Measurements from ENCODE around the gene TRIP13. TPM values are rescaled to one million over a fixed set of nuclear protein-coding genes. Genes with fewer than 3 reads are reported as not detected.
A peak's percentile ranks its signal among the peaks of the same experiment; 100 is the strongest.

TRIP13 gene
- total and polyA plus RNA-seq, 9 of the 15 experiments (the other 6 are each of a cell fraction or from before 2014, with no cell fraction given): 24.1 to 116 (median 53.2) TPM

- no peaks in the 10 kb centered on the region for H3K9me1 ChIP-seq (ENCODE audit: control insufficient read depth, insufficient read depth, low read length)
- intact Hi-C loops (cut with micrococcal nuclease) (loop anchor here (10.0 kb wide), 1 partner anchor 180 kb away; no protein-coding TSS in a partner anchor), in situ Hi-C loops (cut with MboI) (no loop called here)
- ATAC-seq (no peak), FAIRE-seq (no peak), DNase-seq (ENCODE audit: extremely low read depth in 1 of 4, low spot score in 3 of 4) (no peak)
- TF ChIP-seq ZNF23 (CRISPR knock-in tag; IDR thresholded peaks at IDR 0.05) (no peak), SAFB (IDR thresholded peaks at IDR 0.05; ENCODE audit: borderline replicate concordance, low read depth, low read length) (peak; percentile 34; the same call in 1 of the 2 replicates), POLR2G (IDR thresholded peaks at IDR 0.05; ENCODE audit: low read depth, low read length) (peak; percentile 51; the same call in 1 of the 2 replicates)
- H3K36me3 ChIP-seq (ENCODE audit: control insufficient read depth, insufficient read depth, low read length): no peaks in the 10 kb centered on the region
- no peak overlapping the region for H3K4me3 ChIP-seq
- H3K4me2 ChIP-seq (ENCODE audit: insufficient read depth, low read length): no peak overlapping the region
- WGBS (ENCODE audit: insufficient coverage, low coverage, missing lambda C conversion rate): 80% methylated on average over 9 of the region's 32 CpGs
- peaks cover 0 to 34% of the 10 kb centered on the region in 2 experiments; a peak in 2 of 5 replicates for H3K4me1 ChIP-seq (replicated peaks in 1 of 2; ENCODE audit: control insufficient read depth in 2 of 2, insufficient read depth in 2 of 2, low read length in 2 of 2)
- no peak overlapping the region for H3K27ac ChIP-seq (ENCODE audit: extremely low read depth, low read depth, low read length)
- H3K27me3 ChIP-seq (ENCODE audit: control insufficient read depth in 2 of 2, insufficient read depth in 2 of 2, low read length in 2 of 2): peaks cover 17 to 30% of the 10 kb centered on the region in 2 experiments
- H3K79me2 ChIP-seq (ENCODE audit: control insufficient read depth, insufficient read depth, low read length): no peaks in the 10 kb centered on the region
- H4K20me1 ChIP-seq (replicated peaks; ENCODE audit: control insufficient read depth, insufficient read depth, low read length): peaks cover 19% of the 10 kb centered on the region
- no peak overlapping the region for H3K9ac ChIP-seq (ENCODE audit: insufficient read depth in 1 of 2, low read depth in 2 of 2, low read length in 2 of 2)
- ChIA-PET POLR2A (interaction anchor here (0.6 kb wide), 2 partner anchors 91 to 106 kb away, joined by 3 to 4 read pairs; no protein-coding TSS in a partner anchor), CTCF (ENCODE audit: low intra/inter-chr PET ratio) (no interaction called here)
- no peak overlapping the region for H2AFZ ChIP-seq (ENCODE audit: low read depth, low read length)
- no peaks in the 10 kb centered on the region for H3K9me3 ChIP-seq (replicated peaks; ENCODE audit: control insufficient read depth, insufficient read depth, low read depth, low read length)
- no TSS peak for BruUV-seq (replicated peaks)
Observed at GRCh38 chr5:854966-855743, 37.5 kb upstream of the TRIP13 start.

All from K562 (cell line).